Trophoblast cell (in vitro differentiated cells and primary cell): ENCODE measurements around the gene XIRP2.

Experiments
- DNase-seq, 2 donors: peaks; one replicate each; pipeline ENCODE4 v3.0.0-alpha.2; 2016
- H2AFZ ChIP-seq: 2 replicates; pipeline ENCODE4 v1.6.1; 2013; ENCODE audit warnings: low read length, moderate library complexity, mild to moderate bottlenecking; ENCODE audit not compliant: insufficient read depth, poor library complexity
- H2AK5ac ChIP-seq: 2 replicates; pipeline ENCODE4 v1.6.1; 2013; ENCODE audit warnings: mild to moderate bottlenecking, low read length
- H2BK120ac ChIP-seq: 2 replicates; pipeline ENCODE4 v1.6.1; 2013; ENCODE audit warnings: low read length, mild to moderate bottlenecking, moderate library complexity; ENCODE audit not compliant: insufficient read depth, poor library complexity
- H2BK12ac ChIP-seq: 2 replicates; pipeline ENCODE4 v1.6.1; 2013; ENCODE audit warnings: mild to moderate bottlenecking, low read length, moderate library complexity
- H2BK5ac ChIP-seq: 2 replicates; pipeline ENCODE4 v1.6.1; 2013; ENCODE audit warnings: low read length, low read depth, moderate library complexity, mild to moderate bottlenecking; ENCODE audit not compliant: poor library complexity
- H3K14ac ChIP-seq: 2 replicates; pipeline ENCODE4 v1.6.1; 2013; ENCODE audit warnings: mild to moderate bottlenecking, low read length
- H3K18ac ChIP-seq: 2 replicates; pipeline ENCODE4 v1.6.1; 2013; ENCODE audit warnings: mild to moderate bottlenecking, low read length
- H3K23ac ChIP-seq: 2 replicates; pipeline ENCODE4 v1.6.1; 2013; ENCODE audit warnings: low read length
- H3K27ac ChIP-seq: 2 replicates; pipeline ENCODE4 v1.5.1; 2013; ENCODE audit warnings: low read depth, mild to moderate bottlenecking, inconsistent platforms, low read length, moderate library complexity
- H3K27me3 ChIP-seq: 2 replicates; pipeline ENCODE4 v1.6.1; 2013; ENCODE audit warnings: inconsistent platforms, mild to moderate bottlenecking, low read length, moderate library complexity; ENCODE audit not compliant: insufficient read depth
- H3K36me3 ChIP-seq, 2 experiments: 1 replicate in 1 of 2; 2 replicates in 1 of 2; pipeline ENCODE4 v1.6.1; 2013; ENCODE audit warnings: low read length in 2 of 2, mild to moderate bottlenecking in 2 of 2, moderate library complexity in 1 of 2; ENCODE audit not compliant: insufficient read depth in 2 of 2, control insufficient read depth in 1 of 2
- H3K4ac ChIP-seq: 2 replicates; pipeline ENCODE4 v1.6.1; 2013; ENCODE audit warnings: low read depth, mild to moderate bottlenecking, low read length, moderate library complexity
- H3K4me1 ChIP-seq, 2 experiments: 1 replicate in 1 of 2; 2 replicates in 1 of 2; pipeline ENCODE4 v1.6.1; 2013; ENCODE audit warnings: low read length in 2 of 2, mild to moderate bottlenecking in 2 of 2, moderate library complexity in 1 of 2; ENCODE audit not compliant: insufficient read depth in 2 of 2, control insufficient read depth in 1 of 2
- H3K4me2 ChIP-seq: 2 replicates; pipeline ENCODE4 v1.6.1; 2013; ENCODE audit warnings: inconsistent platforms, mild to moderate bottlenecking, low read length, moderate library complexity
- H3K4me3 ChIP-seq: 2 replicates; pipeline ENCODE4 v1.5.1; 2013; ENCODE audit warnings: mild to moderate bottlenecking, low read depth, low read length, inconsistent platforms
- H3K79me1 ChIP-seq: one replicate; pipeline ENCODE4 v1.6.1; 2013; ENCODE audit warnings: low read length
- H3K79me2 ChIP-seq: 2 replicates; pipeline ENCODE4 v1.6.1; 2013; ENCODE audit warnings: low read length, mild to moderate bottlenecking; ENCODE audit not compliant: control insufficient read depth, insufficient read depth, poor library complexity
- H3K9ac ChIP-seq: 2 replicates; pipeline ENCODE4 v1.6.1; 2013; ENCODE audit warnings: mild to moderate bottlenecking, low read length
- H3K9me3 ChIP-seq: 2 replicates; pipeline ENCODE4 v1.6.1; 2013; ENCODE audit warnings: low read depth, mild to moderate bottlenecking, control low read depth, inconsistent platforms, low read length; ENCODE audit not compliant: insufficient read depth
- H4K12ac ChIP-seq: 2 replicates; pipeline ENCODE4 v1.6.1; 2013; ENCODE audit warnings: low read depth, mild to moderate bottlenecking, low read length, moderate library complexity
- H4K8ac ChIP-seq: 2 replicates; pipeline ENCODE4 v1.6.1; 2013; ENCODE audit warnings: low read depth, mild to moderate bottlenecking, low read length, moderate library complexity
- H4K91ac ChIP-seq: one replicate; pipeline ENCODE4 v1.6.1; 2013; ENCODE audit warnings: low read depth, mild to moderate bottlenecking, low read length, moderate library complexity
- whole genome bisulfite sequencing: extraction: QIAGEN DNeasy Blood & Tissue Kit; methylation state at CpG from one replicate; pipeline ENCODE4 v1.1.7; 2013; ENCODE audit warnings: missing lambda C conversion rate; ENCODE audit not compliant: insufficient read length, insufficient coverage; ENCODE audit errors: extremely low coverage; 5-methylcytosine and 5-hydroxymethylcytosine counted together

Gene XIRP2

GRCh38 chr2:167198576-167198975 lies 310.3 kb downstream of the XIRP2 start:
- Histone ChIP-seq H3K36me3 (no peaks in the 10 kb centered on the region), H4K8ac (no peak overlapping the region), H3K4me3 (no peak overlapping the region), H3K27me3 (no peaks in the 10 kb centered on the region), H3K79me1 (no peaks in the 10 kb centered on the region), H2BK5ac (no peak overlapping the region), H4K12ac (no peak overlapping the region), H3K4me1 (no peaks in the 10 kb centered on the region), H2AK5ac (no peak overlapping the region), H4K91ac (no peak overlapping the region), H2BK120ac (no peak overlapping the region), H2AFZ (no peak overlapping the region), H3K4ac (no peak overlapping the region), H3K4me2 (no peak overlapping the region), H3K14ac (no peak overlapping the region), H3K79me2 (no peaks in the 10 kb centered on the region), H3K27ac (no peak overlapping the region), H3K9ac (no peak overlapping the region), H3K18ac (no peak overlapping the region), H2BK12ac (no peak overlapping the region), H3K9me3 (no peaks in the 10 kb centered on the region), H3K23ac (no peak overlapping the region)
- no CpG with 5 or more reads among the region's 2 CpGs for WGBS
- no peak for DNase-seq

DNA sequence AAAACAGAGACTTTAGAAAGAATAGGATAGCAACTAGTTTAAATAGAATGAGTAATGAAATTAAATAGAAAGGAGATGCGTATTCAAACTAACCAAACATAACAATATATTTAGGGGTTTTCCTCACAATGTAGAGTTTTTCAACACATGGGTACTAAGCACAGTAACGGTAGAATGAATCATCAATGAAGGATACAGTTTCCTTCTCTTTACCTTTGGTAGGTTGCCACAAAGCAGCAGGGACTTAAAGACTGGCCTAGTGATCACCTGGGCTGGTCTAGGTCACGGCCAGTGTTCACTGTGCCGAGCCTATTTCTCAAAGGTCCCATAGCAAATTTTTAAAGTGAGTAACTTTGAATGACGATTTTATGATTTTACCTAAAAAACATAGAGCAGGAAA lies 311.7 kb downstream of the XIRP2 start:
- no peaks in the 10 kb centered on the region for H3K79me1 ChIP-seq
- H3K27ac ChIP-seq, result no peak overlapping the region
- no peak overlapping the region for H3K23ac ChIP-seq
- no peak overlapping the region for H2BK12ac ChIP-seq
- H2BK5ac ChIP-seq, result no peak overlapping the region
- no peak overlapping the region for H3K18ac ChIP-seq
- no peak overlapping the region for H2BK120ac ChIP-seq
- no peak overlapping the region for H4K12ac ChIP-seq
- DNase-seq, result no peak
- WGBS, result no CpG with 5 or more reads among the region's 5 CpGs
- H2AK5ac ChIP-seq, result no peak overlapping the region
- no peaks in the 10 kb centered on the region for H3K4me1 ChIP-seq
- H3K9me3 ChIP-seq, result no peaks in the 10 kb centered on the region
- no peak overlapping the region for H3K14ac ChIP-seq
- no peak overlapping the region for H4K8ac ChIP-seq
- H2AFZ ChIP-seq, result no peak overlapping the region
- H3K4ac ChIP-seq, result no peak overlapping the region
- H3K79me2 ChIP-seq, result no peaks in the 10 kb centered on the region
- H4K91ac ChIP-seq, result no peak overlapping the region
- no peaks in the 10 kb centered on the region for H3K27me3 ChIP-seq
- H3K9ac ChIP-seq, result no peak overlapping the region
- no peak overlapping the region for H3K4me2 ChIP-seq
- no peak overlapping the region for H3K4me3 ChIP-seq
- H3K36me3 ChIP-seq, result no peaks in the 10 kb centered on the region

- no peaks in the 10 kb centered on the region for H3K79me2 ChIP-seq
- H4K12ac ChIP-seq, result no peak overlapping the region
- no peaks in the 10 kb centered on the region for H3K27me3 ChIP-seq
- H3K4me2 ChIP-seq, result no peak overlapping the region
- no peak overlapping the region for H3K23ac ChIP-seq
- H3K27ac ChIP-seq, result no peak overlapping the region
- no peak overlapping the region for H2BK5ac ChIP-seq
- H3K14ac ChIP-seq, result no peak overlapping the region
- no peak overlapping the region for H3K4ac ChIP-seq
- H3K36me3 ChIP-seq, result no peaks in the 10 kb centered on the region
- H3K18ac ChIP-seq, result no peak overlapping the region
- no peak overlapping the region for H4K8ac ChIP-seq
- H3K9me3 ChIP-seq, result no peaks in the 10 kb centered on the region
- no peaks in the 10 kb centered on the region for H3K4me1 ChIP-seq
- DNase-seq, result no peak
- H2BK120ac ChIP-seq, result no peak overlapping the region
- H3K9ac ChIP-seq, result no peak overlapping the region
- no peaks in the 10 kb centered on the region for H3K79me1 ChIP-seq
- no peak overlapping the region for H3K4me3 ChIP-seq
- H4K91ac ChIP-seq, result no peak overlapping the region
- H2AFZ ChIP-seq, result no peak overlapping the region
- no peak overlapping the region for H2AK5ac ChIP-seq
- no peak overlapping the region for H2BK12ac ChIP-seq
- no CpG with 5 or more reads among the region's 3 CpGs for WGBS
These were observed 321.5 kb downstream of the XIRP2 start for GRCh38 chr2:167209784-167210183.

- no peak overlapping the region for H4K8ac ChIP-seq
- H3K36me3 ChIP-seq, result no peaks in the 10 kb centered on the region
- H3K4me1 ChIP-seq, result no peaks in the 10 kb centered on the region
- H3K4me2 ChIP-seq, result no peak overlapping the region
- no peaks in the 10 kb centered on the region for H3K9me3 ChIP-seq
- H3K27me3 ChIP-seq, result no peaks in the 10 kb centered on the region
- H3K79me1 ChIP-seq, result no peaks in the 10 kb centered on the region
- no peak overlapping the region for H4K12ac ChIP-seq
- H2BK5ac ChIP-seq, result no peak overlapping the region
- no peak overlapping the region for H4K91ac ChIP-seq
- no peak overlapping the region for H2BK120ac ChIP-seq
- no peak overlapping the region for H2BK12ac ChIP-seq
- H3K23ac ChIP-seq, result no peak overlapping the region
- no CpG with 5 or more reads among the region's 3 CpGs for WGBS
- no peak overlapping the region for H3K4me3 ChIP-seq
- H3K9ac ChIP-seq, result no peak overlapping the region
- peak in 1 of 2 donors; percentile 53 for DNase-seq
- no peak overlapping the region for H2AFZ ChIP-seq
- no peak overlapping the region for H3K14ac ChIP-seq
- H3K18ac ChIP-seq, result no peak overlapping the region
- H3K79me2 ChIP-seq, result no peaks in the 10 kb centered on the region
- H3K27ac ChIP-seq, result no peak overlapping the region
- no peak overlapping the region for H3K4ac ChIP-seq
- H2AK5ac ChIP-seq, result no peak overlapping the region
These were observed 323.9 kb downstream of the XIRP2 start for GRCh38 chr2:167212014-167212648.
